Suprapubic skin (tissue), 4 donors: ENCODE measurements around the gene U2AF2. TPM values are rescaled to one million over a fixed set of nuclear protein-coding genes. Genes with fewer than 3 reads are reported as not detected.

Source experiments
- DNase-seq, 2 donors: peaks; one replicate each; pipeline ENCODE4 v3.0.0-alpha.2; 2019; ENCODE audit warnings: low spot score in 2 of 2
- H3K27ac ChIP-seq: fragments of 200-600 bp; sonication (generic); one replicate; pipeline ENCODE4 v1.5.1; 2019
- H3K27me3 ChIP-seq: fragments of 200-600 bp; sonication (generic); one replicate; pipeline ENCODE4 v1.5.1; 2019
- H3K36me3 ChIP-seq: fragments of 200-600 bp; sonication (generic); one replicate; pipeline ENCODE4 v1.5.1; 2019
- H3K4me1 ChIP-seq: fragments of 200-600 bp; sonication (generic); one replicate; pipeline ENCODE4 v1.5.1; 2019
- H3K4me3 ChIP-seq: fragments of 200-600 bp; sonication (generic); one replicate; pipeline ENCODE4 v1.5.1; 2019; ENCODE audit warnings: mild to moderate bottlenecking
- H3K9me3 ChIP-seq: fragments of 200-600 bp; sonication (generic); one replicate; pipeline ENCODE4 v1.5.1; 2019
- CTCF ChIP-seq, 2 donors: fragments of 200-600 bp in 1 of 2; fragments of 450-650 bp in 1 of 2; sonication (generic) in 1 of 2; IDR thresholded peaks; one replicate each; pipeline ENCODE4 v1.5.1; 2016 to 2019; ENCODE audit warnings: antibody characterized with exemption in 2 of 2, mild to moderate bottlenecking in 1 of 2, moderate library complexity in 1 of 2
- EP300 ChIP-seq: sonication (generic); formaldehyde crosslinking; IDR thresholded peaks from one replicate; pipeline ENCODE4 v1.6.1; 2017; ENCODE audit warnings: antibody characterized with exemption
- POLR2A ChIP-seq, 2 donors: fragments of 450-650 bp; IDR thresholded peaks; one replicate each; pipeline ENCODE4 v1.6.1; 2017; ENCODE audit warnings: antibody characterized with exemption in 2 of 2, mild to moderate bottlenecking in 2 of 2, moderate library complexity in 2 of 2
- POLR2AphosphoS5 ChIP-seq, 3 donors: sonication (generic); formaldehyde crosslinking; IDR thresholded peaks; one replicate each; pipeline ENCODE4 v1.6.1; 2017; ENCODE audit warnings: antibody characterized with exemption in 3 of 3
- WGBS: methylation state at CpG from one replicate; pipeline ENCODE4 v1.1.5; 2018; 5-methylcytosine and 5-hydroxymethylcytosine counted together
- total RNA-seq, 4 donors: library from RNA; depleted of rRNA; stranded (reverse); fragments of >200 nt; gene quantifications; one replicate each; pipeline ENCODE4 v1.1.0, GENCODE V29; 2016

Gene U2AF2
- total RNA-seq, 4 donors from 2014 or later, result 82.8 to 128 (median 88.5) TPM

GRCh38 chr19:55670280-55671053 is 15.6 kb downstream of the U2AF2 start:
- Histone ChIP-seq H3K4me1 (peaks cover 26% of the 10 kb centered on the region), H3K9me3 (no peaks in the 10 kb centered on the region), H3K4me3 (no peak overlapping the region), H3K36me3 (peaks cover 72% of the 10 kb centered on the region), H3K27me3 (no peaks in the 10 kb centered on the region), H3K27ac (no peak overlapping the region)
- TF ChIP-seq POLR2A (IDR thresholded peaks at IDR 0.05) (no peak), POLR2AphosphoS5 (IDR thresholded peaks at IDR 0.05) (no peak)
- peak; percentile 83 to 89 for DNase-seq
- 83% methylated on average over 19 of the region's 23 CpGs for WGBS

- Histone ChIP-seq H3K27ac (no peak overlapping the region), H3K4me1 (peaks cover 31% of the 10 kb centered on the region), H3K36me3 (peaks cover 67% of the 10 kb centered on the region), H3K9me3 (no peaks in the 10 kb centered on the region), H3K27me3 (no peaks in the 10 kb centered on the region), H3K4me3 (no peak overlapping the region)
- no peak for TF ChIP-seq POLR2A (IDR thresholded peaks at IDR 0.05)
- TF ChIP-seq CTCF (IDR thresholded peaks at IDR 0.05), result no peak
- TF ChIP-seq POLR2AphosphoS5 (IDR thresholded peaks at IDR 0.05), result no peak
- no peak for TF ChIP-seq EP300
- DNase-seq, result no peak
- WGBS, result 65% methylated on average over 2 of the region's 2 CpGs
Measured at GRCh38 chr19:55671054-55671378, 16.2 kb downstream of the U2AF2 start.

GRCh38 chr19:55672418-55672817 is 17.6 kb downstream of the U2AF2 start:
- peaks cover 40% of the 10 kb centered on the region for H3K4me1 ChIP-seq
- no peaks in the 10 kb centered on the region for H3K27me3 ChIP-seq
- no peaks in the 10 kb centered on the region for H3K9me3 ChIP-seq
- no peak for DNase-seq
- no peak overlapping the region for H3K27ac ChIP-seq
- H3K4me3 ChIP-seq, result no peak overlapping the region
- H3K36me3 ChIP-seq, result peaks cover 53% of the 10 kb centered on the region
- TF ChIP-seq EP300 (no peak), POLR2A (IDR thresholded peaks at IDR 0.05) (no peak), CTCF (IDR thresholded peaks at IDR 0.05) (no peak), POLR2AphosphoS5 (IDR thresholded peaks at IDR 0.05) (no peak)
- WGBS, result 84% methylated on average over 5 of the region's 5 CpGs

GRCh38 chr19:55673465-55673864 is 18.6 kb downstream of the U2AF2 start:
- H3K27ac ChIP-seq, result no peak overlapping the region

GRCh38 chr19:55673889-55674288 is 19.1 kb downstream of the U2AF2 start:
- Histone ChIP-seq H3K27me3 (no peaks in the 10 kb centered on the region), H3K27ac (no peak overlapping the region), H3K36me3 (peaks cover 49% of the 10 kb centered on the region), H3K9me3 (no peaks in the 10 kb centered on the region), H3K4me1 (peaks cover 46% of the 10 kb centered on the region), H3K4me3 (peak overlapping the region; percentile 91)
- 72% methylated on average over 15 of the region's 15 CpGs for WGBS
- no peak for TF ChIP-seq POLR2AphosphoS5 (IDR thresholded peaks at IDR 0.05)
- no peak for TF ChIP-seq CTCF (IDR thresholded peaks at IDR 0.05)
- no peak for TF ChIP-seq POLR2A (IDR thresholded peaks at IDR 0.05)
- TF ChIP-seq EP300, result no peak
- DNase-seq, result no peak

More at GRCh38 chr19:55673465-55673864, 18.6 kb downstream of the U2AF2 start:
- H3K36me3 ChIP-seq, result peaks cover 49% of the 10 kb centered on the region
- no peaks in the 10 kb centered on the region for H3K27me3 ChIP-seq
- no peak for TF ChIP-seq EP300
- TF ChIP-seq POLR2AphosphoS5 (IDR thresholded peaks at IDR 0.05), result no peak
- no peak for TF ChIP-seq CTCF (IDR thresholded peaks at IDR 0.05)
- no peak for TF ChIP-seq POLR2A (IDR thresholded peaks at IDR 0.05)
- no peaks in the 10 kb centered on the region for H3K9me3 ChIP-seq
- no peak overlapping the region for H3K4me3 ChIP-seq
- DNase-seq, result no peak
- 67% methylated on average over 9 of the region's 9 CpGs for WGBS
- H3K4me1 ChIP-seq, result peaks cover 42% of the 10 kb centered on the region
